Measurements from ENCODE around the gene LRRIQ4. TPM values are rescaled to one million over a fixed set of nuclear protein-coding genes. Genes with fewer than 3 reads are reported as not detected.

The LRRIQ4 gene
- total RNA-seq, 1 experiment from 2014 or later, result not detected

- BruUV-seq (replicated peaks), result no TSS peak
- ChIA-PET CTCF (no interaction called here), POLR2A (no interaction called here)
- DNase-seq (ENCODE audit: low read depth, low spot score) (no peak), ATAC-seq (no peak)
- Histone ChIP-seq H3K9me3 (ENCODE audit: control insufficient read depth, insufficient read depth, low read depth, low read length) (no peaks in the 10 kb centered on the region), H3K4me1 (ENCODE audit: control insufficient read depth, insufficient read depth, low read length) (no peaks in the 10 kb centered on the region), H3K27me3 (ENCODE audit: control insufficient read depth, insufficient read depth, low read length) (no peaks in the 10 kb centered on the region), H3K4me3 (ENCODE audit: low read depth in 2 of 2, low read length in 2 of 2) (no peak overlapping the region), H3K36me3 (ENCODE audit: control insufficient read depth, insufficient read depth, low read length) (peaks cover 59% of the 10 kb centered on the region), H3K27ac (ENCODE audit: low read length) (no peak overlapping the region)
- TF ChIP-seq CTCF (IDR thresholded peaks at IDR 0.05) (no peak), SIN3A (IDR thresholded peaks at IDR 0.05; ENCODE audit: borderline replicate concordance, insufficient read depth, low read depth, low read length) (no peak), POLR2AphosphoS5 (IDR thresholded peaks at IDR 0.05; ENCODE audit: low read depth, low read length) (no peak), REST (IDR thresholded peaks at IDR 0.05; ENCODE audit: insufficient read depth in 1 of 2, low read depth in 2 of 2, low read length in 1 of 2) (no peak), TCF7L2 (IDR thresholded peaks at IDR 0.05; ENCODE audit: low read depth, low read length) (no peak)
- in situ Hi-C loops (cut with HindIII; ENCODE audit: low pct_unique_long_range_greater_than_20kb, low sequenced_read_pairs) (no loop called here), intact Hi-C loops (cut with micrococcal nuclease; ENCODE audit: unreplicated experiment) (no loop called here)
These were observed 24.9 kb upstream of the LRRIQ4 start for GRCh38 chr3:169787791-169788190.

GRCh38 chr3:169790219-169790618 lies 22.5 kb upstream of the LRRIQ4 start:
- H3K4me1 ChIP-seq (ENCODE audit: control insufficient read depth, insufficient read depth, low read length), result no peaks in the 10 kb centered on the region
- BruUV-seq (replicated peaks), result no TSS peak
- H3K36me3 ChIP-seq (ENCODE audit: control insufficient read depth, insufficient read depth, low read length), result peaks cover 35% of the 10 kb centered on the region
- H3K4me3 ChIP-seq (ENCODE audit: low read depth in 2 of 2, low read length in 2 of 2), result no peak overlapping the region
- no peaks in the 10 kb centered on the region for H3K9me3 ChIP-seq (ENCODE audit: control insufficient read depth, insufficient read depth, low read depth, low read length)
- ATAC-seq (no peak), DNase-seq (ENCODE audit: low read depth, low spot score) (no peak)
- H3K27me3 ChIP-seq (ENCODE audit: control insufficient read depth, insufficient read depth, low read length), result no peaks in the 10 kb centered on the region
- ChIA-PET CTCF (no interaction called here), POLR2A (no interaction called here)
- in situ Hi-C loops (cut with HindIII; ENCODE audit: low pct_unique_long_range_greater_than_20kb, low sequenced_read_pairs), result no loop called here
- TF ChIP-seq POLR2AphosphoS5 (IDR thresholded peaks at IDR 0.05; ENCODE audit: low read depth, low read length) (no peak), SIN3A (IDR thresholded peaks at IDR 0.05; ENCODE audit: borderline replicate concordance, insufficient read depth, low read depth, low read length) (no peak), CTCF (IDR thresholded peaks at IDR 0.05) (no peak), REST (IDR thresholded peaks at IDR 0.05; ENCODE audit: insufficient read depth in 1 of 2, low read depth in 2 of 2, low read length in 1 of 2) (no peak)
- no peak overlapping the region for H3K27ac ChIP-seq (ENCODE audit: low read length)
- intact Hi-C loops (cut with micrococcal nuclease; ENCODE audit: unreplicated experiment), result no loop called here
